Sigmoid colon (tissue), 7 donors: ENCODE measurements around the gene FAXC. TPM values are rescaled to one million over a fixed set of nuclear protein-coding genes. Genes with fewer than 3 reads are reported as not detected.

ENCODE experiments used
- DNase-seq: peaks from one replicate; pipeline ENCODE4 v3.0.0-alpha.2; 2019
- H3K27ac ChIP-seq, 4 donors: fragments of 200-600 bp; sonication (generic); one replicate each; pipeline ENCODE4 v1.5.1; 2016 to 2019; ENCODE audit warnings: mild to moderate bottlenecking in 1 of 4
- H3K27me3 ChIP-seq, 3 donors: fragments of 200-600 bp; sonication (generic); one replicate each; pipeline ENCODE4 v1.5.1; 2019; ENCODE audit warnings: mild to moderate bottlenecking in 1 of 3
- H3K36me3 ChIP-seq, 4 donors: fragments of 200-600 bp; sonication (generic); one replicate each; pipeline ENCODE4 v1.5.1; 2016 to 2019
- H3K4me1 ChIP-seq, 4 donors: fragments of 200-600 bp; sonication (generic); one replicate each; pipeline ENCODE4 v1.5.1; 2017 to 2019
- H3K4me3 ChIP-seq, 4 donors: fragments of 200-600 bp; sonication (generic); one replicate each; pipeline ENCODE4 v1.5.1; 2017 to 2019; ENCODE audit warnings: mild to moderate bottlenecking in 2 of 4, moderate library complexity in 1 of 4
- H3K9me3 ChIP-seq, 4 donors: fragments of 200-600 bp in 3 of 4; sonication (generic) in 3 of 4; one replicate each; pipeline versions ENCODE4 v1.5.1 to v1.6.1; 2013 to 2019
- EP300 ChIP-seq, 4 donors: sonication (generic); formaldehyde crosslinking; IDR thresholded peaks; one replicate each; pipeline ENCODE4 v1.6.1; 2017; ENCODE audit warnings: antibody characterized with exemption in 4 of 4
- POLR2A ChIP-seq, 2 donors: fragments of 450-650 bp; IDR thresholded peaks; one replicate each; pipeline ENCODE4 v1.6.1; 2016; ENCODE audit warnings: antibody characterized with exemption in 2 of 2, mild to moderate bottlenecking in 2 of 2, moderate library complexity in 2 of 2
- POLR2AphosphoS5 ChIP-seq, 4 donors: sonication (generic); formaldehyde crosslinking; IDR thresholded peaks; one replicate each; pipeline ENCODE4 v1.6.1; 2017; ENCODE audit warnings: antibody characterized with exemption in 4 of 4
- WGBS, 2 donors: extraction: QIAGEN DNeasy Blood & Tissue Kit; methylation state at CpG; one replicate each; pipeline ENCODE4 v1.1.7; 2013; 5-methylcytosine and 5-hydroxymethylcytosine counted together
- intact Hi-C: fragments of 100-400 bp; cut with DNase I; formaldehyde crosslinking; loops from one replicate; pipeline ENCODE4 v1.15.1; 2023
- polyA plus RNA-seq, 3 donors: library from polyadenylated mRNA; stranded (reverse); fragments of 200-250 nt; gene quantifications; one replicate each; pipeline ENCODE4 v1.2.3, GENCODE V29; 2013
- total RNA-seq, 4 donors: library from RNA; depleted of rRNA; stranded (reverse); fragments of >200 nt; gene quantifications; one replicate each; pipeline ENCODE4 v1.1.0, GENCODE V29; 2016
- TF ChIP-seq, protein P1 (sequence below), 4 experiments: fragments of 450-650 bp in 3 of 4; fragments of 200-600 bp in 1 of 4; IDR thresholded peaks; one replicate each; pipeline ENCODE4 v1.5.1; 2016 to 2019; ENCODE audit warnings: antibody characterized with exemption in 4 of 4, mild to moderate bottlenecking in 3 of 4, moderate library complexity in 2 of 4
- donor health status: healthy with polysubstance abuse.
- donor health status: Bipolar disorder and iron deficiency.
- donor health status: healthy.

The FAXC gene
- total and polyA plus RNA-seq, 7 donors: under 0.01 to 54.0 (median 23.1) TPM

DNA sequence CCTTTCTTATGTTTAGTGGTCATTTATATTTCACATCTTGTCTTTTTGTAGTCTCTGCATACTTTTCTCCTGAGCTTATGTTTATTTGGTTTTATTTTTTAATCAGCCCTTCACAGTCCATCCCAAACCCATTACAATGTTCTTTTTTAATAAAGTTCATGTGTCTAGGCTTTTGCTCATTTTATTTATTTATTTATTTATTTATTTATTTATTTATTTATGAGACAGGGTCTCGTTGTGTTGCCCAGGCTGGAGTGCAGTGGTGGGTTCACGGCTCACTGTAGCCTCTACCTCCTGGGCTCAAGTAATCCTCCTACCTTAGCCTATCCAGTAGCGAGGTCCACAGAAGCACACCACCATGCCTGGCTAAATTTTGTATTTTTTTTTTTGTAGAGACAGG, 41.4 kb upstream of the FAXC start:
- no peak for TF ChIP-seq POLR2A (IDR thresholded peaks at IDR 0.05)
- no peak for TF ChIP-seq POLR2AphosphoS5 (IDR thresholded peaks at IDR 0.05)
- TF ChIP-seq EP300 (IDR thresholded peaks at IDR 0.05): no peak
- TF ChIP-seq, protein P1, sequence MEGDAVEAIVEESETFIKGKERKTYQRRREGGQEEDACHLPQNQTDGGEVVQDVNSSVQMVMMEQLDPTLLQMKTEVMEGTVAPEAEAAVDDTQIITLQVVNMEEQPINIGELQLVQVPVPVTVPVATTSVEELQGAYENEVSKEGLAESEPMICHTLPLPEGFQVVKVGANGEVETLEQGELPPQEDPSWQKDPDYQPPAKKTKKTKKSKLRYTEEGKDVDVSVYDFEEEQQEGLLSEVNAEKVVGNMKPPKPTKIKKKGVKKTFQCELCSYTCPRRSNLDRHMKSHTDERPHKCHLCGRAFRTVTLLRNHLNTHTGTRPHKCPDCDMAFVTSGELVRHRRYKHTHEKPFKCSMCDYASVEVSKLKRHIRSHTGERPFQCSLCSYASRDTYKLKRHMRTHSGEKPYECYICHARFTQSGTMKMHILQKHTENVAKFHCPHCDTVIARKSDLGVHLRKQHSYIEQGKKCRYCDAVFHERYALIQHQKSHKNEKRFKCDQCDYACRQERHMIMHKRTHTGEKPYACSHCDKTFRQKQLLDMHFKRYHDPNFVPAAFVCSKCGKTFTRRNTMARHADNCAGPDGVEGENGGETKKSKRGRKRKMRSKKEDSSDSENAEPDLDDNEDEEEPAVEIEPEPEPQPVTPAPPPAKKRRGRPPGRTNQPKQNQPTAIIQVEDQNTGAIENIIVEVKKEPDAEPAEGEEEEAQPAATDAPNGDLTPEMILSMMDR (IDR thresholded peaks at IDR 0.05): no peak
- DNase-seq: no peak
- Histone ChIP-seq H3K4me1 (peaks cover 0 to 9% (median 4%) of the 10 kb centered on the region in 4 donors), H3K27ac (no peak overlapping the region), H3K27me3 (no peaks in the 10 kb centered on the region), H3K4me3 (no peak overlapping the region), H3K36me3 (no peaks in the 10 kb centered on the region), H3K9me3 (no peaks in the 10 kb centered on the region)
- WGBS, 2 donors: 93 to 97% methylated on average over 3 of the region's 3 CpGs
- intact Hi-C loops: no loop called here

DNA sequence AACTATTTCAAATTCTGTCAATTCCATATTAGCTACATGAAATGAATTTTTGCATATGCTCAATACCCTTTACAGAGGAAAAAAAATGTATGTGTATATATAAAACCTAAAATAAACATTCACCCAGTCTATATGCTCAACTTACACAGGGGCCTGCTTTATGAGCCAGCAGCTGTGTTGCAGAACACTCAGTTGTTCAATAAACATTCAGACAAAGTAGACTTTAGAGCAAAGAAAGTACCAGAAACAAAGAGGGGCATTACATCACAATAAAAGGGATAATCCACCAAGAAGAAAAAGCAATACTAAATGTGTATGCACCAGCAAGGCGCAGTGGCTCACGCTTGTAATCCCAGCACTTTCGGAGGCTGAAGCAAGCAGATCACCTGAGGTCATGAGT, 35.0 kb upstream of the FAXC start:
- Histone ChIP-seq H3K4me1 (no peaks in the 10 kb centered on the region), H3K4me3 (no peak overlapping the region), H3K27me3 (no peaks in the 10 kb centered on the region), H3K27ac (no peak overlapping the region), H3K9me3 (no peaks in the 10 kb centered on the region), H3K36me3 (no peaks in the 10 kb centered on the region)
- no peak for DNase-seq
- intact Hi-C loops: no loop called here
- no peak for TF ChIP-seq POLR2AphosphoS5 (IDR thresholded peaks at IDR 0.05)
- TF ChIP-seq, protein P1 (IDR thresholded peaks at IDR 0.05): no peak
- 88% methylated on average over 3 of the region's 3 CpGs for WGBS, 2 donors

DNA sequence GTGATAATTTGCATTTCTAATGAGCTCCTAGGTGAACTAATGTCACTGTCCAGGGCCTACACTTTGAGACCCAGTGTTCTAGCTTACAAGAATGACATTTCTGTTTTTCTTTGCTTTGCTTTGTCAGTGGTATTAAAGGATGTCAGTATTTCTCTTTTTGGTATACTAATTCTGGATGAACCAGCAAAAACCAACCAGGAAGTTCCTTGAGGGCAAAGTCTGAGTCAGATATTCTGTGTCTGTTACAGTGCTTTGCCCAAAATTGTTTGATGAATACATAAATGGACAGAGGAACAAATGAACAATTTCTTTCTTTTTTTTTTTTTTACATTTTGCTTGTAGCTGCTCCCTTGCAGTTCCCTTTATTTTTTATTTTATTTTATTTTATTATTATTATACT, 29.2 kb upstream of the FAXC start:
- H3K36me3 ChIP-seq: peaks cover 0 to 11% (median 0%) of the 10 kb centered on the region in 4 donors
- no peak overlapping the region for H3K27ac ChIP-seq
- H3K4me3 ChIP-seq: no peak overlapping the region
- H3K27me3 ChIP-seq: no peaks in the 10 kb centered on the region
- H3K9me3 ChIP-seq: no peaks in the 10 kb centered on the region
- DNase-seq: no peak
- intact Hi-C loops: no loop called here
- TF ChIP-seq EP300 (IDR thresholded peaks at IDR 0.05) (no peak), POLR2AphosphoS5 (IDR thresholded peaks at IDR 0.05) (no peak), POLR2A (IDR thresholded peaks at IDR 0.05) (no peak)
- TF ChIP-seq, protein P1 (IDR thresholded peaks at IDR 0.05): no peak
- no peaks in the 10 kb centered on the region for H3K4me1 ChIP-seq

DNA sequence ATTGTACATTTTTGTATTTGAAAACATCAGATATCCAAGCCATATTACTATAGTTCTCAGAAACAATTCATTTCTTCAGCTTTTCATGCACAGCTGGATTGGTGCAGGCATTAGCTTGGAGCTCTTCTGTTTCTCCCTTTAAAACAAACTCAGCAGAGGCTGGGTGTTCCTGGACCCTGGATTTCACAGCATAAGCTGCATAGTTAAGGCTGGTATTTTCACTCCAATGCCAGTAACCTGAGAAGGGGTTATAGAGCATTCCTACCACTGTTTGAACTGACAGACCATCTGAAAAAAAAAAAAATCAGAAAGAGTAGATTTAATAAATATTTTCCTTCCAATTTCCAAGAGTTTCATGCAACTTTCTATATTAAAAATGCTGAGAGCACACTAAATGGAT, 20.1 kb upstream of the FAXC start:
- no peak overlapping the region for H3K27ac ChIP-seq
- H3K27me3 ChIP-seq: no peaks in the 10 kb centered on the region
- no peak for DNase-seq
- intact Hi-C loops: no loop called here
- no peaks in the 10 kb centered on the region for H3K4me1 ChIP-seq
- H3K4me3 ChIP-seq: no peak overlapping the region
- H3K9me3 ChIP-seq: no peaks in the 10 kb centered on the region
- no peaks in the 10 kb centered on the region for H3K36me3 ChIP-seq
- no peak for TF ChIP-seq EP300 (IDR thresholded peaks at IDR 0.05)
- TF ChIP-seq POLR2A (IDR thresholded peaks at IDR 0.05): no peak

DNA sequence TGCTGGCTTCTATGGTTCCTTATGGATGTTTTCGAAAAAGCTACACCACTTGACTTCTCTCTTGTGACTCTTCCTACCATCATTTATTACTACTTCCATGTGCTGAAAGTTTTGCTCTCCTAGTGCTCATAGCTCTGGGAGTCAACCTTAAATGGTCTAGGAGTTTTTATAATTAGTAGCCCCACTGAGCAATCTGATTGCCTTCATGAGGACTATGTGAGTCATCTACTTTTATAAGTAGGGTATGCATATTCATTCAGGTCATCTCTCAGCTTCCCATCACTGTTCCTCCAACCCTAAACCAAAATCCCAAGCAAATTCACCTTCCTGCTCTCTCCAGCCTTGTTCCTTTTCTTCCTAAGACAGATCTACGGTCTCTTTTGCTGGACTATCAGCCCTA, 17.4 kb upstream of the FAXC start:
- H3K4me1 ChIP-seq: no peaks in the 10 kb centered on the region

More for the DNA sequence above, 17.4 kb upstream of the FAXC start:
- Histone ChIP-seq H3K27me3 (no peaks in the 10 kb centered on the region), H3K27ac (no peak overlapping the region), H3K9me3 (no peaks in the 10 kb centered on the region), H3K4me3 (no peak overlapping the region), H3K36me3 (no peaks in the 10 kb centered on the region)
- TF ChIP-seq, protein P1 (IDR thresholded peaks at IDR 0.05): no peak
- TF ChIP-seq POLR2AphosphoS5 (IDR thresholded peaks at IDR 0.05) (no peak), POLR2A (IDR thresholded peaks at IDR 0.05) (no peak), EP300 (IDR thresholded peaks at IDR 0.05) (no peak)
- intact Hi-C loops: no loop called here
- WGBS, 2 donors: 94 to 98% methylated on average over 2 of the region's 2 CpGs
- no peak for DNase-seq
